DOHH2 (cell line): ENCODE measurements around the gene KRT2.

Experiments used
- CTCF ChIP-seq: fragments of 200-600 bp; sonication (generic); IDR thresholded peaks from one replicate; pipeline ENCODE4 v1.5.1; 2014; ENCODE audit warnings: antibody characterized with exemption, mild to moderate bottlenecking, low read depth, low read length; ENCODE audit not compliant: poor library complexity, severe bottlenecking
- EZH2phosphoT487 ChIP-seq: fragments of 200-600 bp; sonication (generic); IDR thresholded peaks from 2 replicates; pipeline ENCODE4 v1.6.1; 2017; ENCODE audit warnings: borderline replicate concordance, mild to moderate bottlenecking, antibody characterized with exemption, low read length, moderate library complexity, mixed read lengths

DNA sequence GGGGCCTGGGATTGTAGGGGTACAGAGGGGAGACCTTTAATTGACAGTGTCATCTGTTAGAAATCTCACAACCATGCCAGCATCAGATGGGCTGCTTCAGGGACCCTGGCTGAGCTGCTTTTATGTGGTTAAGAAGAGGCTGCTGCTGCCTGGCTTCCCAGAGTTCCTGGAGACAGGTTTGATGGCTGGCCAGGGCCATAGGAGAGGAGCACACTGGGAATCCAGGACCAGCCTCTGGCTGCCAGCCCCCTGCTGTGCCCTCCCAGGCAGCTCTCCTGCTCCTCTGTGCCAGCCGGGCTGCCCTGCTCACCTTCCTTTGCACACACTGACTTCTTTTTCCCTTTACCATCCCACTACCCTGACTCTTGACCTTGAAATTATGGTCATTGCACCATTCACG lies 33.1 kb downstream of the KRT2 start:
- no peak for TF ChIP-seq CTCF
- no peak for TF ChIP-seq EZH2phosphoT487
